Effector CD4-positive, alpha-beta T cell (primary cell): ENCODE data around the gene SUGCT.
"Not testable (repeated sequence)": the region's sequence is repeated elsewhere in the genome, so short reads cannot be mapped to it uniquely, and the experiment has no call there.

Experiments
- DNase-seq: peaks from one replicate; pipeline ENCODE4 v3.0.0-alpha.2; 2020

SUGCT gene

DNA sequence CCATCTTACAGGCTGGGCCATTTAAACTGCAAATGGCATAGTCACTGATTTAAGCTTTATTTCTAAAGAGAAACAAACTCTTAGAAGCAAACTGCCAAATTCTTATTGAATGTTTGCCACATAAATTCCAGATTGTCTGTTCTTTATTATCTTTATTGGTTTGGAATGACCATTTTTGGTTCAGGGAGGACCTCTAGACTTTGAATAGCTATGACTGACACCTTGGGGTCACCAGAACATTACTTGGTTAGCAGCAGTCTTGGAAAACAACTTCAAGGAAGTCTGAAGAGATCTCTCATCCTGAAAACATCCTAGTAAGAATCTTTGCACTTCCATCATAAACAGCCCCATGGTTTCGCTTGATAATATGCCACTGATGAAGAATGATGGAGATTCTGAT is 197.1 kb downstream of the SUGCT start:
- no peak for DNase-seq

GRCh38 chr7:40332516-40332915 is 197.7 kb downstream of the SUGCT start:
- DNase-seq: no peak

GRCh38 chr7:40341836-40342235 is 207.0 kb downstream of the SUGCT start:
- no peak for DNase-seq

- DNase-seq: no peak
Measured at GRCh38 chr7:40346554-40346953, 211.7 kb downstream of the SUGCT start.

DNA sequence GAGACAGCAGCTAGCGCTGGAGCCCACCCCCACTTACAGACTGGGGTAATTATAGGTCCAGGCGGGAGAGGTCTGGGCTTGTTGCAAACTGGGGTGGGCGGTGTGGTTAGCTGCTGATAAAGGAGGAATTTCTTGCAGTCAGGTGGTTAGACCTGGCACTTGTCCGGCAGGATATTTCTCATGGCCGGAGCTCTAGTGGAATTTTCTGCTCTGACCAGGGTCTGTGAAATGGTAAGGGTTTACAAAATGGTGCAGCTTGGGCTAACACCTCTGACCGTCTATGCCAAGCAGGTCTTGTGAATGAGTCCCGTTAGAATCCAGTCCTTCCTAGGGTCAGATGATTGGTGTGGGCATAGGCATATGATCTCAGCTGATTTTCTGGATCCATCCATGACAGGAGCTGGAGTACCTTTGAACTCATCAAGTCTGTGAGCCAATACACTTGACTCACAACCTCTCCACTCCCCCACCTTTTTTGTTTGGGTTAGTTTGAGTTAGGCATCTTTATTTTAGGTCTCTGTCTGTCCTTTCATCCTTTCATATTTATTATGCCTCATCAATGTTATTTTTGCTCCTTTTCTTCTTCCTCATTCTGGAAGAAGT is 213.4 kb downstream of the SUGCT start:
- DNase-seq: no peak

- no peak for DNase-seq
Measured at GRCh38 chr7:40350100-40350499, 215.3 kb downstream of the SUGCT start.

GRCh38 chr7:40354711-40355110 is 219.9 kb downstream of the SUGCT start:
- no peak for DNase-seq

DNA sequence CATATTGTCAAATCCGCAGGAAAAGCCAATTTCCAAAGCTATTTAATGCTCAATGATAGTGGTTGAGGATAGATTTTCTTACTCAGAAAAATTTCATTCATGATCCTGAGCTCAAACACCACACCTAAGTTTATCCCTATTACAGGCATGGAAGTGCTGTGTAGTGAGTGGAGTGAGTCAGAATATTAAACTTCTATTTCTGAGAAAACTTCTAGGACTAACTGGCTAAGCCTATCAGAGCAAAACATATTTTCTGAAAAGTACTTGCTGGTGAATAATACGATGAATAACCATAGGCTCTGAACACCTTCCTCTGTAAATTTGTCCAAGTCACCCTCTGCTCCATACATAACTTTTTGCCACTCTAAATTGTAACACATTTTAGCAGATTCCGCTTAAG is 221.5 kb downstream of the SUGCT start:
- no peak for DNase-seq

DNA sequence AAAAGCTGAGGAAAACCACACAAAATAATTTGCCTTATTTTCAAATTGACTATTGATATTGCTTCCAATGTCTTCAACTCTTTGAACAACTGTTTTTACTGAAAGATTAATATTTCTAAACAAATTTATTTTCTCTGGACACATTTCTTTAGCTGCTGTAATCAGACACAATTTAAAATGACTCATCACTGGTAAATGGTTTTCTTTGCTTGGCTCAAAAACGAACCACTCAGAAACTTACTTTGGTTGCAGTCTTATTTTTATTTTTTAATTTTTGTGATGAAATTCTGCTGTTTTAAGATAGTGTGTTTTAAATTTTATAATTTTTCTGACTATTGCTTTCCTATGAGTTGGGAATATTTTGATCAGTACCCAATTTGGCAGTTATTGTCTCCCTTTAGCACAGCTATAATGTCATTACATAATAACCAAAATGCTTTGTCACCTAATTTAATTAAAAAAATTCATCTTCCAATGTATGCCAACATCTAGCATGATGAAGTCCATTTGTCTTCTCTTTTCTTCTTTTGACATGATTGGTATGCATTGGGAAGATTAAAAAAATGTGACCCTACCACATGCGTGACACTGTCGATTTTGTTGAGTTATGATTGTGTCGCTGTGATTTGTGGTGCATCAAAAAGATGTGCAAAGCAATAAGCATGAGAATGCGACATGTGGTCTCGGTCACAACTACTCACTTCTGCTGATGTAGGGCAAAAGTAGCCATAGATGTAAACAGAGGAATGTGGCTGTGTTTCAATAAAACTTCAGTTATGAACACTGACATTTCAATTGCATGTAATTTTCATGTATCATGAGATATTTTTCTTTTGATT is 222.3 kb downstream of the SUGCT start:
- DNase-seq: no peak

DNA sequence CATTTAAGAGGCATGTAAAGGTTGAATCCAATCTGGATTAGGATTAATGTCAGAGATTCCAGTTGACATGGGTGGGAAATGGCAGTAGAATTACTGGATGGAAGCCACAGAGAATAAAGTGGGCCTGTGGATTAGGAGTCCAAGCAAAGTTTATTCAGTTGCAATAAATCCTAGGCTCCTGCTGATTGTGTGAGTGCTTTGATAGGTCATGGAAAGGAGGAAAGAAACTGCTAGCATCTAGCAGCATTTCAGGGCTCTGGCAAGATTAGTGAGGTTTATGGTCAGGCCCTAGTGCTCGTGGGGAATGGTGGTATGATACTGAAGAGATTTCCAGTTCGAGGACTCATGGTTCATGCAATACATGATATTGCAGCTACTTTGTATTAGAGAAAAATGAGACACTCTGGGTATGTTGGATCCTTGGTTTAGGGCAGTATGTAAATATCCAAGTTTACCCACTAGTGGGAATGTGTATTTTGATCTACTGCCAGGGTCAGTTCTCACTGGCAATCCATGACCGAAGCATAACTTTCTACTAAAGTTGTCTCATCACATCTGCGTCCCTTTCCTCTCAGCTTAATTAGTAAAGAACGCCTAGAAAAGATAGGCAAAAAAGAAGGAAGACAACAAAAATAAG is 235.0 kb downstream of the SUGCT start:
- DNase-seq: no peak

- no peak for DNase-seq
Measured at GRCh38 chr7:40371806-40372440, 237.1 kb downstream of the SUGCT start.

DNA sequence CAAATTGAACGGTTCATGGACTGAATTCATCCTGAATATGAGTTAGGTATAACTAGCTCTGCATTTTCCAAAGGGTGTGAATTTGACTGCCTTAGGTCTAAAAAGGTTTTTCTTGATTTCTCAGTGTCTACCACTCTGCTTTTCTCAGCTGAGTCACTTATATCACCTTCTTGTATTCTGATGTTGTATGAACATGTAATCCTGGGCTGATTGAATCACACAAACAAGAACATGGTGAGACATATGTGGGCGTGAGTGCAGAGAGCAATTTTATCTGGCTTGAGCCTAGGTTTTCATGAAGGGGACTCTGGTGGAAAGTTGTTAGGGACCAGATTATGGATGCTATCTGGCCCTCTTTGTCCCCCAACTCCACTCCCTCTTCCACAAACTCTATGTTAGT is 239.8 kb downstream of the SUGCT start:
- DNase-seq: no peak

DNA sequence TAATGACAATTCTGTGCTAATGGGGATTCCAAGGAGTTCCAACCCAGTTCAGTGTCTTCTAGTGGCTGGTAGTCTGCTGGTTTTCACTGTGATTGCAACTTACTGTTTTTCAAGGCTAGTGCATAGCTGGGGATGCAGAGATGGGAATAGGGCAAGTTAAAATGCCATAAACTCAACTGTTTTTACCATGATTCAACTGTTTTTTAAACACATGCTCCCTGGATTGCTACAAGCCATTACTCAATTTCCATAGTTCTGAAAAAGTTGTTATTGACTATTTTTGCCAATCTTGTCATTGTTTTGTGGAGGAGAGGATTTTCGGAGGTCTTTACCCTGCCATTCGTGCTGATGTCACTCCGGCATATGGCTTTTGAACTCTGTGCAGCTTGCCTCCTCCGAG is 245.3 kb downstream of the SUGCT start:
- DNase-seq: no peak

- DNase-seq: no peak
Measured at GRCh38 chr7:40382145-40382544, 247.3 kb downstream of the SUGCT start.

DNA sequence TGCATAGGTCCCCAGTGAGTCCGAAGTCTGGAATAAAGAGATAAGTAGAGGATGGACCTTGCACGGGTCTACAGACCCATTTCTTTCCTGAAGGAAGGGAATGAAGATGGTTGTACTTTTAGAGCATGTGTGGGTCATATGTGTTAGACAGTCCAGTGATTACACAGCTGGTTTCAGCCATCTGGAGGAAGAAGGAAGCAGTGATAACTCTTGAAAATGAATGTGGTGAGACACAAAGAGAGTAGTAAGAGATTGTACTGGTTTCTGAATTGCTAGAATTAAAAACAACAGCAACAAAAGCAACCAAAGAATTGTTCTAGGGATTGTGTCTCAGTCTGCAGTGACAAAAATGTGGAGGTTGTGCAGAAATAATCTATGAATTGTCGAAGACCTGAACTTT is 258.9 kb downstream of the SUGCT start:
- no peak for DNase-seq

- DNase-seq: no peak
Measured at GRCh38 chr7:40394400-40394799, 259.6 kb downstream of the SUGCT start.

DNA sequence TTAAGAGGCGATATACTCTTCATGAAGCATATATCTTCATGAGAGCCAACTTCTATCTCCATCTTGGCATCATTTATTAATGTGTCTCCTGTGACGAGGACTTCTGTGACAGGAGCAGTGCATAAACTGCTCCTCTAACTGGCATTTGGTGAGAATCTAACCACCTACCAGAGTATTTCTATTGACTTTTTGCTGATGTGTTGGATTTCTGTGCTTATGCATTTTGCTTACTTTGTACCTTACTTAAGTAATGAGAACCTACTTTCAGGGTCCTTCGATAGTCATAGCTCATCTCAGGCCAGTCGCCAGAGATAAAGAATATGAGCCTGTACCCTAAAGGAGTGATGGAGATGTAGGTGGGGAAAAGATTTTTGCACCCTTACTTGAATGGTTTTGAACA is 265.7 kb downstream of the SUGCT start:
- DNase-seq: no peak

DNA sequence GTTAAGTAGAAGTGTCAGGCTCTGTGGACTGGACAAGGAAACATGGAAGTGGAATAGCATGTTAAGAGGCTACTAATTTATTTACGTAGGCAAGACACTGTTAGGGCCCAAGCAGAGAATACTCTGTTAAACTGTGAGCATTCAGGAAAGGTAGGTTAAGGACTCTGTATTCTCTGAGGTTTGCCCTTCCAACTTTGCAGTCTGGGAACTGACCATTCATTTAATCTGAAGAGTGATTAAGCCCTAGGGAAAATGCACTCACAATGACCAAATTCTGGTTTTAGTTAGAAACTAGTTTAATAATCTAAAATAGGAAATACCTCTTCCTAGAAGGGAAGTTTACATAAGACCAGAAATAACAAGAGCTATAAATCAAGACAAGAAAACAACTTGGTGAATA is 266.6 kb downstream of the SUGCT start:
- no peak for DNase-seq

DNA sequence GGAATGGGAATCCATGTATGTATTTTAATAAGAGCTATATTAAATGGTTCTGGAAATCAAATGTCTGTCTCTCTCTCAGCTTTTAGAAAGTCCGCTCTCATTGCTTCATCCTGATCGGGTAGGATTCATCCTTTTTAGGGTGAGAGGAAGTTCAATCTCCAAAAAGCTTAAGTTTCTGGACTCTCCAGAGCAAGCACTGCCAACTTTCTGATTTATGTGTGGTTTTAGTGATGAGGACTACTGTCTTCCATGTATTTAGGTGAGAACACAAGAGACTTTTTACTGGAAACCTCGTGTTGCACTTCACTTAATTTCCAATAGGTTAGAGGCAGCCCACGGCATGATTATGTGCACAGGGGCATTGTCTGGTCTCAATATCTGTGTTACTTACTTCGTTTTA is 267.9 kb downstream of the SUGCT start:
- no peak for DNase-seq

- DNase-seq: no peak
Measured at GRCh38 chr7:40403703-40404476, 269.1 kb downstream of the SUGCT start.

- no peak for DNase-seq
Measured at GRCh38 chr7:40405991-40406390, 271.2 kb downstream of the SUGCT start.

DNA sequence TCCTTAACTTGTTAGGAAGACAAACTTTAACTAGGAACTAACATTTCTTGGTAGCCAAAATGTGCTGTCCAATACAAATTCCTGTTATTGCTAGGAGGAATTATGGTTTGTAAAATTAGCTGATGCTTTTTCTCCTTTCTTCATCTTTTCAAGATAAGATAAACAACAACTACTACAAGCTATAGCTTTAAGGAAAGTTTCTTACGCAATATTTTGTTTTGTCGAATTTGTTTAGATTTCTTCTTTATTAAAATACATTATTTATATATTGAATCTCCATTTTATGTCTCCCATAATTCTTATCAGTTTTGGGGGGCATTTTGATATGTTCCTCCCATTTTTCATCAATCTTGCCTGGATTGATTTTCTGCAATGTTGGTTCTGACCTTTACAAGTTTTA is 277.5 kb downstream of the SUGCT start:
- DNase-seq: no peak

DNA sequence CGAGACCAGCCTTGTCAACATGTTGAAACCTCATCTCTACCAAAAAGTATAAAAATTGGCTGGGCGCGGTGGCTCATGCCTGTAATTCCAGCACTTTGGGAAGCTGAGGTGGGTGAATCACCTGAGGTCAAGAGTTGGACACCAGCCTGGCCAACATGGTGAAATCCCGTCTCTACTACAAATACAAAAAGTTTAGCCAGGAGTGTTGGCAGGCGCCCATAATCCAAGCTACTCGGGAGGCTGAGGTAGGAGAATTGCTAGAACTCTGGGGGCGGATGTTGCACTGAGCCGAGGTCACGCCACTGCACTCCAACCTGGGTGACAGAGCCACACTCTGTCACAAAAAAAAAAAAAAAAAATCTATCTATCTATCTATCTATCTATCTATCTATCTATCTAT is 279.9 kb downstream of the SUGCT start:
- not testable (repeated sequence) for DNase-seq
